22Rv1 (cell line): ENCODE data around the gene SCUBE1.

ENCODE experiments used
- CTCF ChIP-seq: fragments of 450-650 bp; IDR thresholded peaks from 2 replicates; pipeline ENCODE4 v1.5.1; 2017; ENCODE audit warnings: mild to moderate bottlenecking
- ZFX ChIP-seq: fragments of 450-650 bp; IDR thresholded peaks from 2 replicates; pipeline ENCODE4 v1.6.1; 2017; ENCODE audit warnings: antibody characterized with exemption, borderline replicate concordance

DNA sequence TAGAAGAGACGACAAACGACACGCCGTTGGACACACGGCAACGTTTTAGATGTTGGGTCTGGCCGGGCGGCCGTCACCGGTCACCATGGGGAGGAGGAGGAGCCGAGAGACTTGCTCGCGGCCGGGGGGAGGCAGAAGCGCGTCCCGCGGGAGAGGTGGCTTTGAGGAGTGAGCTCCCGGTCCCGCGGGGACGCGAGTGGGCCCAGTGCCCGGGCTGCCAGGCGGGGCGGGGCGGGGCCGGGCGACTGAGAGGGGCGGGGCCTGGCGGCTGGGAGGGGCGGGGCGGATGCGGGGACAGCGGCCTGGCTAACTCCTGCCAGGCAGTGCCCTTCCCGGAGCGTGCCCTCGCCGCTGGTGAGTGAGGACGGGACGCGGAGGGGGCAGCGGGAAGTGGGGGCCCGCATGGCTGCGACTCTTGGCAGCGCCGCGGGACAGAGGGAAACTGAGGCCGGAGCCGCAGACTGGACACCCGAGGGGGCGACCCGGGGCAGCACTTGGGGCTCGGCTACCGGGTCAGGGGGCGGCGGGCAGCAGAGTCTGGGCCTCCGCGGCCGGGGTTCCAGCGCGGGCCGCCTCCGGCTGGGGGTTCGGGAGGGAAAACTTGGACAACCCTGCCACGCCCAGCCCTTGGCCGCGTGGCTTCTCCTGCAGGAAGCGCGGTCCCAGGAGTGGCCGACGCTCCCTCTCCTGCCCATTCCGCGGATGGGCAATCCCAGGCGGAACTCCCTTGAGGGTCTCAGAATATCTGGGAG, 191.7 kb downstream of the SCUBE1 start, which contains the start of gene TSPO:
- no peak for TF ChIP-seq CTCF
- TF ChIP-seq ZFX = no peak
